Neural crest cell (in vitro differentiated cells): Measurements from ENCODE around the gene KCNS1. TPM values are rescaled to one million over a fixed set of nuclear protein-coding genes. Genes with fewer than 3 reads are reported as not detected.

Experiments used
- DNase-seq: peaks from one replicate; pipeline ENCODE4 v3.0.0; 2021; ENCODE audit warnings: low read depth, mixed read lengths, low spot score
- H3K27ac Mint-ChIP-seq: one replicate; pipeline ENCODE4 v1.8.0; 2021; ENCODE audit warnings: mild to moderate bottlenecking, mixed read lengths; ENCODE audit not compliant: unreplicated experiment
- H3K27me3 Mint-ChIP-seq: 2 replicates; pipeline ENCODE4 v1.8.0; 2021; ENCODE audit warnings: low read depth, mild to moderate bottlenecking, mixed read lengths
- H3K36me3 Mint-ChIP-seq: 2 replicates; pipeline ENCODE4 v1.8.0; 2021; ENCODE audit warnings: low read depth, mild to moderate bottlenecking, mixed read lengths
- H3K4me1 Mint-ChIP-seq: 2 replicates; pipeline ENCODE4 v1.8.0; 2021; ENCODE audit warnings: mixed read lengths
- H3K4me3 Mint-ChIP-seq: one replicate; pipeline ENCODE4 v1.8.0; 2021; ENCODE audit warnings: mild to moderate bottlenecking, mixed read lengths
- H3K9me3 Mint-ChIP-seq: 2 replicates; pipeline ENCODE4 v1.8.0; 2021; ENCODE audit warnings: mixed read lengths
- CTCF ChIP-seq: fragments of 200-600 bp; sonication (generic); conservative IDR thresholded peaks from 2 replicates; pipeline ENCODE4 v1.5.0; 2021; ENCODE audit warnings: antibody characterized with exemption, mild to moderate bottlenecking
- total RNA-seq: library from RNA; stranded (reverse); gene quantifications from 2 replicates; pipeline ENCODE4 v1.2.1, GENCODE V29; 2021

Gene KCNS1
- total RNA-seq, 1 donor from 2014 or later: not detected

GRCh38 chr20:45092898-45093297 lies 8.0 kb downstream of the KCNS1 start:
- Mint-ChIP-seq H3K4me3 (no peak overlapping the region), H3K27me3 (peaks cover 19% of the 10 kb centered on the region), H3K4me1 (no peaks in the 10 kb centered on the region), H3K36me3 (no peaks in the 10 kb centered on the region), H3K9me3 (no peaks in the 10 kb centered on the region), H3K27ac (no peak overlapping the region)
- TF ChIP-seq CTCF: no peak
- no peak for DNase-seq

GRCh38 chr20:45091366-45091765 lies 9.6 kb downstream of the KCNS1 start:
- H3K4me1 Mint-ChIP-seq: no peaks in the 10 kb centered on the region
- no peaks in the 10 kb centered on the region for H3K9me3 Mint-ChIP-seq
- H3K27me3 Mint-ChIP-seq: peaks cover 6% of the 10 kb centered on the region
- DNase-seq: no peak
- H3K27ac Mint-ChIP-seq: no peak overlapping the region
- no peak for TF ChIP-seq CTCF
- peaks cover 3% of the 10 kb centered on the region for H3K36me3 Mint-ChIP-seq
- no peak overlapping the region for H3K4me3 Mint-ChIP-seq

- no peak overlapping the region for H3K4me3 Mint-ChIP-seq
- peaks cover 8% of the 10 kb centered on the region for H3K36me3 Mint-ChIP-seq
- H3K27me3 Mint-ChIP-seq: no peaks in the 10 kb centered on the region
- H3K4me1 Mint-ChIP-seq: no peaks in the 10 kb centered on the region
- peaks cover 2% of the 10 kb centered on the region for H3K9me3 Mint-ChIP-seq
- no peak for DNase-seq
- H3K27ac Mint-ChIP-seq: no peak overlapping the region
- no peak for TF ChIP-seq CTCF
Observed at GRCh38 chr20:45090481-45090880, 10.4 kb downstream of the KCNS1 start.

GRCh38 chr20:45088247-45088646 lies 12.7 kb downstream of the KCNS1 start:
- no peak overlapping the region for H3K4me3 Mint-ChIP-seq
- no peak for TF ChIP-seq CTCF
- H3K9me3 Mint-ChIP-seq: peaks cover 6% of the 10 kb centered on the region
- no peaks in the 10 kb centered on the region for H3K27me3 Mint-ChIP-seq
- H3K36me3 Mint-ChIP-seq: peaks cover 11% of the 10 kb centered on the region
- no peak overlapping the region for H3K27ac Mint-ChIP-seq
- no peak for DNase-seq
- H3K4me1 Mint-ChIP-seq: no peaks in the 10 kb centered on the region

GRCh38 chr20:45087814-45088213 lies 13.1 kb downstream of the KCNS1 start:
- TF ChIP-seq CTCF: no peak
- Mint-ChIP-seq H3K4me3 (no peak overlapping the region), H3K27ac (no peak overlapping the region), H3K36me3 (peaks cover 16% of the 10 kb centered on the region), H3K9me3 (peaks cover 7% of the 10 kb centered on the region), H3K27me3 (no peaks in the 10 kb centered on the region), H3K4me1 (no peaks in the 10 kb centered on the region)
- no peak for DNase-seq
